ENCODE measurements around the gene GNAI2. TPM values are rescaled to one million over a fixed set of nuclear protein-coding genes. Genes with fewer than 3 reads are reported as not detected.
"Not testable (repeated sequence)": the region's sequence is repeated elsewhere in the genome, so short reads cannot be mapped to it uniquely, and the experiment has no call there.

The GNAI2 gene
- total and polyA plus RNA-seq, 8 donors, result 259 to 381 (median 269) TPM

DNA sequence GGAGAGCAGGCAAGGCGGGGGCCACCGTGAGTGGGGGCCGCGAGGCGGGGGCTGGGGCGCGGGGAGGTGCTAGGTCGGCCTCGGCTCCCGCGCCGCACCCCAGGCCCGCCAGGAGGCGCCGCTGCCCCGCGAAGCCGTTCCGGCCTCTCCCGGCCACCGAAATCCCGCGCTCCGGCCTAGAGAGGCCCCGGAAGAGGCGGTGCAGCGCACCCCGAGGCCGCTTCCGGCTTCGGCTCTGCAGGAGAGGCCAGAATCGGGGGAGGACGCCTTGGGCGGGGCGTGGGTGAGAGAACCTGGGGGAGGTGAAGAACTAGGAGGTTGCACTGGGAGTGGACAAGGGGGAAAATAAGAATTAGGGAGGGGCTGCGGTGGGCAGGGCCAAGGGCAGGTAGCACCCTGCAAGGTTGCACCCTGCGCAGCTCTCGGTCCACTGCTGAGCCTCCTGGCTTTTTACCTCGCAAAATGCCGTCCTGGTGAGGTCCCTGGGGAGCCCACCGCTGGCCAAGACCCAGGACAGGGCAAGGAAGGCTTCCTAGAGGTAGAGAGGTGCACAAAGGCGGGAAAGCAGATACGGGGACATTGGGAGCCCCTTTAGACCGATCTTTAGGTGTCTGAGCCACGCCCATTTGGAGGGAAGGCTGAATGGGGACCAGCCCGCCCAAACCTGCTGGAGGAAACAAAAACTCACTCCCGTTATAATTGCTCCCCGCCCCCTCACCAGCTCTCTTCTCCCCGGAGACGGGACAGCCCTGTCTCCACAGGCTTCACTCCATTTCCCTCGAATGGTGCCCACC lies 8.4 kb upstream of the GNAI2 start:
- ATAC-seq (peak; percentile 91), DNase-seq (peak; percentile 86 to 99 (median 95))
- H3K27me3 ChIP-seq, result peaks cover 0 to 13% of the 10 kb centered on the region in 2 donors
- peak overlapping the region; percentile 66 to 72 for H3K4me3 ChIP-seq
- no peaks in the 10 kb centered on the region for H3K9me3 ChIP-seq
- H3K27ac ChIP-seq, result peak overlapping the region; percentile 69 to 91
- intact Hi-C loops (cut with DNase I), result loop anchor here in 1 of 2 donors (5.0 kb wide), 2 partner anchors 35 to 45 kb away; partner anchors contain the start of gene GNAT1
- no peaks in the 10 kb centered on the region for H3K36me3 ChIP-seq
- TF ChIP-seq, protein P1, sequence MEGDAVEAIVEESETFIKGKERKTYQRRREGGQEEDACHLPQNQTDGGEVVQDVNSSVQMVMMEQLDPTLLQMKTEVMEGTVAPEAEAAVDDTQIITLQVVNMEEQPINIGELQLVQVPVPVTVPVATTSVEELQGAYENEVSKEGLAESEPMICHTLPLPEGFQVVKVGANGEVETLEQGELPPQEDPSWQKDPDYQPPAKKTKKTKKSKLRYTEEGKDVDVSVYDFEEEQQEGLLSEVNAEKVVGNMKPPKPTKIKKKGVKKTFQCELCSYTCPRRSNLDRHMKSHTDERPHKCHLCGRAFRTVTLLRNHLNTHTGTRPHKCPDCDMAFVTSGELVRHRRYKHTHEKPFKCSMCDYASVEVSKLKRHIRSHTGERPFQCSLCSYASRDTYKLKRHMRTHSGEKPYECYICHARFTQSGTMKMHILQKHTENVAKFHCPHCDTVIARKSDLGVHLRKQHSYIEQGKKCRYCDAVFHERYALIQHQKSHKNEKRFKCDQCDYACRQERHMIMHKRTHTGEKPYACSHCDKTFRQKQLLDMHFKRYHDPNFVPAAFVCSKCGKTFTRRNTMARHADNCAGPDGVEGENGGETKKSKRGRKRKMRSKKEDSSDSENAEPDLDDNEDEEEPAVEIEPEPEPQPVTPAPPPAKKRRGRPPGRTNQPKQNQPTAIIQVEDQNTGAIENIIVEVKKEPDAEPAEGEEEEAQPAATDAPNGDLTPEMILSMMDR (IDR thresholded peaks at IDR 0.05), result peak; percentile 89 to 92
- H3K4me1 ChIP-seq, result peaks cover 17 to 48% of the 10 kb centered on the region in 2 donors

DNA sequence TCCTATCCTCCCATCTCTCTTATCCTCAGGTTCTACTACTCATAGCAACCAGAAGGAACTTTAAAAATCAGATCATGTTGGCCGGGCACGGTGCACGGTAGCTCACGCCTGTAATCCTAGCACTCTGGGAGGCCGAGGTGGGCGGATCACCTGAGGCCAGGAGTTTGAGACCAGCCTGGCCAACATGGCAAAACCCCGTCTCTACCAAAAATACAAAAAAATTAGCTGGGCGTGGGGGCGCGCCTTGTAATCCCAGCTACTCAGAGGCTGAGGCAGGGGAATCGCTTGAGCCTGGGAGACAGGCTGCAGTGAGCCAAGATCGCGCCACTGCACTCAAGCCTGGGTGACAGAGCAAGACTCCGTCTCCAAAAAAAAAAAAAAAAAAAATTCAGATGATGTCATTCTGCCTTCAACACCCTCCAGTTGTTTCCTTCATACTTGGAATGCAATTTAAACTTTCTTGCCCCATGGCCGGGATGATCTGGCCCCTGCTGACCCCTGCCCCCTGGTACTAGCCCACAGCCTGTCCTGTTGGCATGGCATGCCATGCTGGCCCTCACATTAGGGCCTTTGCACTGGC lies 7.7 kb upstream of the GNAI2 start:
- not testable (repeated sequence) for ATAC-seq, H3K36me3 ChIP-seq, H3K9me3 ChIP-seq, DNase-seq
- peaks cover 17 to 52% of the 10 kb centered on the region in 2 donors for H3K4me1 ChIP-seq
- peaks cover 0 to 13% of the 10 kb centered on the region in 2 donors for H3K27me3 ChIP-seq
- peak overlapping the region; percentile 66 to 72 for H3K4me3 ChIP-seq
- intact Hi-C loops (cut with DNase I), result loop anchor here in 1 of 2 donors (5.0 kb wide), 2 partner anchors 36 to 44 kb away; partner anchors contain the start of gene GNAT1
- H3K27ac ChIP-seq, result peak overlapping the region; percentile 69 to 91

DNA sequence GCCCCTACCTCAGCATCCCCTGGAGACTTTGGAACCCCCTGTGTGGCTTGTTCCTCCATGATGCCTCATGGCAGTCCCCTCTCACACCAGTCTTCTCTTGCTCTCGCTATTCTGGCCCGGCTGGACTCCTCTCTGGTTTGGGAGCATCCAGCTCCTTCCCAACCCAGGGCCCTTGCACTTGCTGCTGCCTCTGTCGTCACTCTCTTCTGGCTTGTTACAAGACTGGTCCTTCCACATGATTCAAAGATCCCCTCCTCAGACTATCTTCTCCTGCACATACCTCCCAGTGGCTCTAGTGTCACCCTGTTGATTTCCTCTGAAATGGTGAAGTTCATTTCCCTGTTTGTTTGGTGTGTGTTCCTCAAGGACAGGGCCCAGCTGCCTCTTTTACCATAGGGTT lies 6.5 kb upstream of the GNAI2 start:
- peak overlapping the region in 1 of 2 donors; percentile 81 for H3K27ac ChIP-seq
- peaks cover 17 to 64% of the 10 kb centered on the region in 2 donors for H3K4me1 ChIP-seq
- H3K27me3 ChIP-seq, result peaks cover 0 to 13% of the 10 kb centered on the region in 2 donors
- DNase-seq, result no peak
- TF ChIP-seq, protein P1 (IDR thresholded peaks at IDR 0.05), result no peak
- no peak overlapping the region for H3K4me3 ChIP-seq
- H3K9me3 ChIP-seq, result no peaks in the 10 kb centered on the region
- intact Hi-C loops (cut with DNase I), result loop anchor here in 1 of 2 donors (5.0 kb wide), 2 partner anchors 37 to 43 kb away; partner anchors contain the start of gene GNAT1
- no peak for ATAC-seq
- H3K36me3 ChIP-seq, result no peaks in the 10 kb centered on the region

DNA sequence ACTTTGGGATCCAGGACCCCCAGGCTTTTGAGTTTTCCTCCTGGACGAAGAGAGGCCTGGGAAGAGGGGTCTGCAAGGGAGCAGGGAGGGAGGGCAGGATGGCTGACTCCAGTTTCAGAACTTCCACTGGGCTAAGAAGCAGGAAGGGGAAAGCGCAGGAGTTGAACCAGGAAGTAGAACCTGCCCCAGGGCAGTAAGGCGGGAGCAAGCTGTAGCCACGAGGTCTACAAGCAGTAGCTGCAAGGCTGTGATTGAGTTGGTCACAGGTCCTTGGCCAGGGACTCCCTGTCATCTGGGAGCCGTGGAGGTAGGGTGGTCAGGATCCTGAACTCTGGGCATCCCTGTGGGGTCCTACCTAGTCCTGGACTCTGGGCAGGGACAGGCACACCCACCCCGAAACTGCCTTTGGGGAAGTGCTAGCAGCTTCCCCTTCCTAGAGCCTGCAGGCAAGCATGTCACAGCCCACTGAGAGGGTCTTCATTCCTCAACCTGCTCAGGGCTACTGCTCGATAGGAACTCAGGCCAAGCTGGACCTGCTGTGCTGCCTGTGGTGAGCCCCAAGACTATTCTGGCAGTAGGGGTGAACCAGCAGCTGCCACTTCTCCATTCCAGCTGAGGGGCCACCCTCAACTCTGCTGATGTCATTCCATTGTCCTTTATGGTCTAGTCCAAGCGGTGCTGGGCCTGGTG lies 5.8 kb upstream of the GNAI2 start:
- DNase-seq, result no peak
- no peak overlapping the region for H3K4me3 ChIP-seq
- intact Hi-C loops (cut with DNase I), result no loop called here

DNA sequence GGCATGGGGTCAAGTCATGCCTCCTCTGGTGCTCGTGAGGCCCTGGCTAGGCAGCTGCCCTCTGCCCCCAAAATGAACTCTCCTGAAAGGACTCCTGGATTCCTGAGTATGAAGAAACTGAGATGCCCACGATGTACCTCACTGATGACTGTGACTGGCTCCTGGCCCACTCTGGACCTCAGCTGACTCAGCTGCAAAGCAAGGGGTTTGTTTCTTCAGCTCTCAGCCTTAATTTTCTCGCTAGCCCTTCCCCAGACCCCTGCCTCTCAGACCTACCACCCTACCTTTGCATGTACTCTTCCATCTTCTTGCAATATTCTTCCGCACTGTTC lies 5.2 kb upstream of the GNAI2 start:
- intact Hi-C loops (cut with DNase I), result no loop called here
- H3K4me1 ChIP-seq, result peaks cover 17 to 73% of the 10 kb centered on the region in 2 donors
- ATAC-seq (no peak), DNase-seq (no peak)
- H3K4me3 ChIP-seq, result no peak overlapping the region
- H3K27ac ChIP-seq, result peak overlapping the region in 1 of 2 donors; percentile 81
- H3K27me3 ChIP-seq, result peaks cover 0 to 5% of the 10 kb centered on the region in 2 donors
- no peaks in the 10 kb centered on the region for H3K36me3 ChIP-seq
- H3K9me3 ChIP-seq, result no peaks in the 10 kb centered on the region
- TF ChIP-seq, protein P1 (IDR thresholded peaks at IDR 0.05), result no peak

More for the DNA sequence above, 5.8 kb upstream of the GNAI2 start:
- H3K4me1 ChIP-seq, result peaks cover 17 to 71% of the 10 kb centered on the region in 2 donors
- ATAC-seq, result no peak
- H3K27me3 ChIP-seq, result peaks cover 0 to 10% of the 10 kb centered on the region in 2 donors
- peak overlapping the region in 1 of 2 donors; percentile 81 for H3K27ac ChIP-seq
- no peaks in the 10 kb centered on the region for H3K9me3 ChIP-seq
- no peaks in the 10 kb centered on the region for H3K36me3 ChIP-seq
- TF ChIP-seq, protein P1 (IDR thresholded peaks at IDR 0.05), result no peak
